Measurements from ENCODE around the gene MRPL32.

Gene MRPL32

DNA sequence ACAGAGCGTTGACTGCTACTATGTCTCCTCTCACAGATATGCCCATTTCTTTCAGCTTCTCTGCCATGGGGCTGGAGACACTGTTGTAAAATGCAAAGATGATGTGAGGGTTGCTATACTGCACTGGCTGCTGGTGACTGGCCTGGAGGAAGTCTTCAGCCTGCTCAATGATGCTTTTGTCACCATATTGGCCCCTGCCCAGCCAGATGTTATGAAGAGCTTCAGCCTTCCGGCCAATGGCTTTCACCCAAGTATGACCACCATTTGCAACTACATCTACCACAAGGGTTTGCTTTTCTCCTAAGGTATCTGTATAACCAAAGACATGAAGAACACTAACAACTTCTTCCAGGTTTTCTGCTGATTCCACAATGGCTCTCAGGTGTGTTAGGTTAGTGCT is 21.9 kb upstream of the MRPL32 start:
- TF ChIP-seq, protein P1, sequence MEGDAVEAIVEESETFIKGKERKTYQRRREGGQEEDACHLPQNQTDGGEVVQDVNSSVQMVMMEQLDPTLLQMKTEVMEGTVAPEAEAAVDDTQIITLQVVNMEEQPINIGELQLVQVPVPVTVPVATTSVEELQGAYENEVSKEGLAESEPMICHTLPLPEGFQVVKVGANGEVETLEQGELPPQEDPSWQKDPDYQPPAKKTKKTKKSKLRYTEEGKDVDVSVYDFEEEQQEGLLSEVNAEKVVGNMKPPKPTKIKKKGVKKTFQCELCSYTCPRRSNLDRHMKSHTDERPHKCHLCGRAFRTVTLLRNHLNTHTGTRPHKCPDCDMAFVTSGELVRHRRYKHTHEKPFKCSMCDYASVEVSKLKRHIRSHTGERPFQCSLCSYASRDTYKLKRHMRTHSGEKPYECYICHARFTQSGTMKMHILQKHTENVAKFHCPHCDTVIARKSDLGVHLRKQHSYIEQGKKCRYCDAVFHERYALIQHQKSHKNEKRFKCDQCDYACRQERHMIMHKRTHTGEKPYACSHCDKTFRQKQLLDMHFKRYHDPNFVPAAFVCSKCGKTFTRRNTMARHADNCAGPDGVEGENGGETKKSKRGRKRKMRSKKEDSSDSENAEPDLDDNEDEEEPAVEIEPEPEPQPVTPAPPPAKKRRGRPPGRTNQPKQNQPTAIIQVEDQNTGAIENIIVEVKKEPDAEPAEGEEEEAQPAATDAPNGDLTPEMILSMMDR (IDR thresholded peaks at IDR 0.05; ENCODE audit: poor library complexity, severe bottlenecking), result no peak
- Histone ChIP-seq H3K4me3 (ENCODE audit: severe bottlenecking) (no peak overlapping the region), H3K36me3 (ENCODE audit: low read depth) (peaks cover 15% of the 10 kb centered on the region; the same call in 1 of the 2 replicates), H3K4me1 (ENCODE audit: insufficient read depth, poor library complexity, severe bottlenecking) (peaks cover 29% of the 10 kb centered on the region), H3K9me3 (ENCODE audit: severe bottlenecking) (no peaks in the 10 kb centered on the region), H3K27me3 (ENCODE audit: insufficient read depth, poor library complexity, severe bottlenecking) (no peaks in the 10 kb centered on the region), H3K27ac (ENCODE audit: poor library complexity, severe bottlenecking) (no peak overlapping the region)
- DNase-seq (ENCODE audit: low spot score) (no peak), ATAC-seq (ENCODE audit: low read depth) (no peak)

DNA sequence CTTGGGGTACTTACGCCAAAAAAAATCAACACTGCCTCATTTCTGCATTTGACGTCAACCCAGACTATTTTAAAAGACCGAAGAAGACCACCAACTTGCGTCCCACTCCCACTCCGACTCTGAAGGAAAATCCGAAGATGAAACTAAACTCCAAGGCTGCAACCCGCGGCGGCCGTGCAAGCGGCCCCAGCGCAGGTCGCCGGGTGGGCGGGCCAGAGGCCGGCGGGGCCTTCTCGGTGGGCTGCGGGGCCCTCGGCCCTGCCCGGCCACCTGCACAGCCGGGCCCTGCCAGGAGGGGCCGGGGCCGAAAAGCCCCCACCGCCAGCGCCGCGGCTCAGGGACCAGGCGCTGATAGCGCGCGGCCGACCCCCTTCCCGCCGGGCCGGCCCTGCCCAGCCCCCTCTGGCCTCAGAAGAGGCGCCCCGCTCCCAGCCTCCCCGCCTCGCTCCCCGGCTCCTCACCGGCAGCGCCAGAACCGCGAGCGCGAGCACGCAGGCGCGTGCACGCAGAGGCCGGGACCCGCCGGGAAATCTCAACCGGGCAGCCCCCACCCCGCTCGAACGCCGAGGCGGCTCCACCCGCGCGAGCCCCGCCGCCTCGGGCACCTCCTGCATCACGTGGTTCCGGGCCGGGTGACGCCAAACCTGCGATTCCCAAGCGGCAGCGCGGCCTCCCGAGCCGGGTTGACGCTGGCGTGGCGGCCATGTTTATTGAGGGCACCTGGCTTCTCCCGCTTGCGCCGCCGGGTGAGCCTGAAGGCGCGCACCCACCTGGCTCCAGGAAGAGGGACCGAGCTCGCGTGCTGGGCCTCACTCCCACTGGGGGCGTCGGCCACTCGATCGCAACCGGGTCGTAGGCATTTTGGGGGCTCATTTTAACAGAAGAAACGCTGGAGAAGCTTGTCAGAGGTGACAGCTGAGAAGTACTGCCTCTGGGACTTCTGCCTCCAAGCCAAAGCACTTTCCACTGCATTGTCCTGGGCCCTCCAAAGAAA is 20.4 kb upstream of the MRPL32 start, which contains the start of gene C7orf25:
Gene C7orf25 (minus strand): TSS at position 617 of the 994 bp plus-strand sequence. CDS start 1,170 bp downstream, outside the sequence.
- H3K36me3 ChIP-seq (ENCODE audit: low read depth), result peaks cover 28% of the 10 kb centered on the region
- DNase-seq (ENCODE audit: low spot score) (peak; percentile 95), ATAC-seq (ENCODE audit: low read depth) (peak; percentile 85)
- peaks cover 31% of the 10 kb centered on the region for H3K4me1 ChIP-seq (ENCODE audit: insufficient read depth, poor library complexity, severe bottlenecking)
- peak within 1 kb of the TSS; percentile 74 for H3K4me3 ChIP-seq (ENCODE audit: severe bottlenecking)
- H3K9me3 ChIP-seq (ENCODE audit: severe bottlenecking), result no peaks in the 10 kb centered on the region
- H3K27me3 ChIP-seq (ENCODE audit: insufficient read depth, poor library complexity, severe bottlenecking), result no peaks in the 10 kb centered on the region
- TF ChIP-seq, protein P1 (IDR thresholded peaks at IDR 0.05; ENCODE audit: poor library complexity, severe bottlenecking), result no peak
- peak within 1 kb of the TSS; percentile 77 for H3K27ac ChIP-seq (ENCODE audit: poor library complexity, severe bottlenecking)

DNA sequence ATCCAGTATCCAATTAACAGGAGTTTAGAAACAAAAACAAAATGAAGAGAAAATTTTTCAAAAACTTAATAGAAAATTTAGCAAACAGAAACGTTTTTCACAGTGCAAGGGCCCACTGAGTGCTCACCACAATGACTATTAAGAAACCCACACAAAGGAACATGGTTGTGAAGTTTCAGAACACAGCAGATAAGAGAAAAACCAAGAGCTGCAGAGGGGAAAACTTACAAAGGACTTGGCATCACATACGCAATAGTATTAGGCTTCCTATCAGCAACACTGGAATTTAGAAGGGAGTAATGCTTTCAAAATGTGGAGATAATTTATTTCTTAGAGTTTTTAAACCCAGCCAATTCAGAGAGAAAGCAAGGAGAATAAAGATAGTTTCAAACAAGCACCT is 18.6 kb upstream of the MRPL32 start:
- Histone ChIP-seq H3K4me3 (ENCODE audit: severe bottlenecking) (no peak overlapping the region), H3K36me3 (ENCODE audit: low read depth) (peaks cover 42% of the 10 kb centered on the region), H3K9me3 (ENCODE audit: severe bottlenecking) (no peaks in the 10 kb centered on the region), H3K27me3 (ENCODE audit: insufficient read depth, poor library complexity, severe bottlenecking) (no peaks in the 10 kb centered on the region), H3K27ac (ENCODE audit: poor library complexity, severe bottlenecking) (peak overlapping the region; percentile 77), H3K4me1 (ENCODE audit: insufficient read depth, poor library complexity, severe bottlenecking) (peaks cover 31% of the 10 kb centered on the region)
- ATAC-seq (ENCODE audit: low read depth) (no peak), DNase-seq (ENCODE audit: low spot score) (no peak)
- TF ChIP-seq, protein P1 (IDR thresholded peaks at IDR 0.05; ENCODE audit: poor library complexity, severe bottlenecking), result no peak

GRCh38 chr7:42914009-42914408 is 18.2 kb upstream of the MRPL32 start:
- H3K9me3 ChIP-seq (ENCODE audit: severe bottlenecking), result no peaks in the 10 kb centered on the region
- ATAC-seq (ENCODE audit: low read depth) (no peak), DNase-seq (ENCODE audit: low spot score) (no peak)
- H3K27ac ChIP-seq (ENCODE audit: poor library complexity, severe bottlenecking), result peak overlapping the region; percentile 77
- TF ChIP-seq, protein P1 (IDR thresholded peaks at IDR 0.05; ENCODE audit: poor library complexity, severe bottlenecking), result no peak
- H3K4me3 ChIP-seq (ENCODE audit: severe bottlenecking), result no peak overlapping the region
- peaks cover 44% of the 10 kb centered on the region for H3K36me3 ChIP-seq (ENCODE audit: low read depth)
- H3K4me1 ChIP-seq (ENCODE audit: insufficient read depth, poor library complexity, severe bottlenecking), result peaks cover 31% of the 10 kb centered on the region
- no peaks in the 10 kb centered on the region for H3K27me3 ChIP-seq (ENCODE audit: insufficient read depth, poor library complexity, severe bottlenecking)

Data from RWPE2 (cell line).